ENCODE results near the gene UVSSA.

GRCh38 chr4:1315836-1316536 is 31.0 kb upstream of the UVSSA start:
- no peak for TF ChIP-seq EZH2 (IDR thresholded peaks at IDR 0.05)
- no peak for TF ChIP-seq POLR2AphosphoS5 (IDR thresholded peaks at IDR 0.05; ENCODE audit: borderline replicate concordance, low read depth, low read length)
- TF ChIP-seq FOXP2 (optimal IDR thresholded peaks at IDR 0.05; ENCODE audit: control extremely low read depth, extremely low read length, insufficient read depth), result no peak
